Choroid plexus epithelial cell (primary cell): ENCODE data around the gene NCAPH2.

ENCODE experiments used
- DNase-seq: peaks from one replicate; pipeline ENCODE4 v3.0.0-alpha.2; 2010; ENCODE audit warnings: low read depth
- H3K4me3 ChIP-seq: 2 replicates; pipeline ENCODE4 v1.5.1; 2011; ENCODE audit warnings: low read depth, mild to moderate bottlenecking, control low read depth, low read length, moderate library complexity
- CTCF ChIP-seq: conservative IDR thresholded peaks from 2 replicates; pipeline ENCODE4 v1.5.1; 2011; ENCODE audit warnings: low read depth, mild to moderate bottlenecking, control low read depth, inconsistent platforms, low read length, moderate library complexity

Gene NCAPH2

GRCh38 chr22:50564289-50564688 lies 56.3 kb downstream of the NCAPH2 start:
- no peak for DNase-seq
- no peak overlapping the region for H3K4me3 ChIP-seq
- TF ChIP-seq CTCF, result no peak

GRCh38 chr22:50567721-50568252 lies 59.8 kb downstream of the NCAPH2 start:
- DNase-seq, result no peak
- TF ChIP-seq CTCF, result no peak
- H3K4me3 ChIP-seq, result no peak overlapping the region

GRCh38 chr22:50568626-50569025 lies 60.6 kb downstream of the NCAPH2 start:
- no peak for TF ChIP-seq CTCF
- H3K4me3 ChIP-seq, result no peak overlapping the region
- DNase-seq, result no peak

- H3K4me3 ChIP-seq, result no peak overlapping the region
- no peak for DNase-seq
- TF ChIP-seq CTCF, result no peak
These were observed 61.0 kb downstream of the NCAPH2 start for GRCh38 chr22:50569041-50569459.

- TF ChIP-seq CTCF, result no peak
These were observed 62.0 kb downstream of the NCAPH2 start for GRCh38 chr22:50569896-50570535.

GRCh38 chr22:50570861-50571260 lies 62.8 kb downstream of the NCAPH2 start:
- no peak for TF ChIP-seq CTCF
- no peak overlapping the region for H3K4me3 ChIP-seq
- no peak for DNase-seq

More at GRCh38 chr22:50569896-50570535, 62.0 kb downstream of the NCAPH2 start:
- no peak overlapping the region for H3K4me3 ChIP-seq
- DNase-seq, result no peak
